ENCODE measurements around the gene PRXL2A. TPM values are rescaled to one million over a fixed set of nuclear protein-coding genes. Genes with fewer than 3 reads are reported as not detected.

PRXL2A gene
- total RNA-seq, 1 donor from 2014 or later = 29.9 TPM

DNA sequence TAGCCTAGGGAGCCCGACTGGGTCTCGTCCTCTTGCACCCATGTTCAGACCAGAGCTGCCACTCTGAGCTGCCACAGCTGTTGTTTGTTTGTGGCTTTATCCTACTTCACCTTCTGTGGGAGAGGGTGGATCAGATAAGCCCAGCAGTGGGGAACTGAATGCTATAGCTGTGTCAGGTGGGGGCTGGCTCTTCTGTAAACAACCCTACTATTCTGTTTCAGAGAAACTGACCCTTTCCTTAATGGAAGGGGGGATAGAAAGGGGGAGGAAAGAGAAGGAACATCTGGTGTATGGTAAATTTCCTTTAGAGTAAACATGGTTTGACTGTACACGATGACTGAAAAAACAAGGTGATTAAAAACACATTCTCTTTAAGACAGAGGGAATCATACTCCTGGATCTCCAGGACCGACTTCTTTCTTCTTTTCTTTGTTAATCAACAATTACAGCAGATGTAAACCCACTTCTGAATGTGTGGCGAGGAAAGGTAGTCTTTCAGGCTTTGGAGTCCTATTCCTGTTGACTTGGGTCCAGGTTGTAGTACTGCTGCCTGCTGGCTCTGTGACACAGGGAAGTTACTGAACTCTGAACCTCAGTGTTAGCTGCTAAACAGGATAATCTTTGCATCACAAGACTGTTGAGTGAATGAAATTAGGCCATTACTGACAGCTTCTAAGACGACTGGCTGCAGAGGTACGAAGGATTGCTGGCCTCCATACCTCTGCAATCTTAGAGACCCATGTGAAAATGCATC, 6.0 kb downstream of the PRXL2A start:
- no peaks in the 10 kb centered on the region for H3K36me3 ChIP-seq (ENCODE audit: insufficient read depth, low read length)
- H3K4me3 ChIP-seq (ENCODE audit: insufficient read depth, low read depth, low read length) = no peak overlapping the region
- H3K79me2 ChIP-seq (ENCODE audit: insufficient read depth, low read length) = no peaks in the 10 kb centered on the region
- Mint-ChIP-seq H3K36me3 (ENCODE audit: low read depth, unreplicated experiment) (peaks cover 5% of the 10 kb centered on the region), H3K4me1 (ENCODE audit: low read depth, unreplicated experiment) (peaks cover 29% of the 10 kb centered on the region), H3K27ac (ENCODE audit: unreplicated experiment) (no peak overlapping the region), H3K4me3 (ENCODE audit: unreplicated experiment) (no peak overlapping the region), H3K27me3 (ENCODE audit: low read depth, unreplicated experiment) (no peaks in the 10 kb centered on the region), H3K9me3 (ENCODE audit: unreplicated experiment) (no peaks in the 10 kb centered on the region)
- no peaks in the 10 kb centered on the region for H3K9me3 ChIP-seq (ENCODE audit: insufficient read depth, low read depth, low read length)
- TF ChIP-seq EZH2 (IDR thresholded peaks at IDR 0.05; ENCODE audit: insufficient read depth, low read length) = no peak
- no peak for TF ChIP-seq CTCF (IDR thresholded peaks at IDR 0.05; ENCODE audit: insufficient read depth, low read depth, low read length)
- no peak for DNase-seq (ENCODE audit: low read depth)
- H3K27ac ChIP-seq (ENCODE audit: low read depth, low read length) = no peak overlapping the region
- H3K4me1 ChIP-seq (ENCODE audit: insufficient read depth, low read length) = peaks cover 16% of the 10 kb centered on the region
- no peaks in the 10 kb centered on the region for H3K27me3 ChIP-seq (ENCODE audit: insufficient read depth, low read length)
- H4K20me1 ChIP-seq (ENCODE audit: insufficient read depth, low read length) = no peaks in the 10 kb centered on the region
- H2AFZ ChIP-seq (ENCODE audit: low read depth, low read length) = no peak overlapping the region
- no peak for FAIRE-seq
- no peak overlapping the region for H3K9ac ChIP-seq (ENCODE audit: low read length)
- peak overlapping the region; percentile 78 for H3K4me2 ChIP-seq (ENCODE audit: low read length)

GRCh38 chr10:80415734-80416478, 7.6 kb downstream of the PRXL2A start:
- Histone ChIP-seq H3K4me3 (ENCODE audit: insufficient read depth, low read depth, low read length) (no peak overlapping the region), H3K36me3 (ENCODE audit: insufficient read depth, low read length) (no peaks in the 10 kb centered on the region), H3K27me3 (ENCODE audit: insufficient read depth, low read length) (no peaks in the 10 kb centered on the region), H3K27ac (ENCODE audit: low read depth, low read length) (no peak overlapping the region), H3K4me2 (ENCODE audit: low read length) (no peak overlapping the region), H4K20me1 (ENCODE audit: insufficient read depth, low read length) (no peaks in the 10 kb centered on the region), H3K9me3 (ENCODE audit: insufficient read depth, low read depth, low read length) (no peaks in the 10 kb centered on the region), H2AFZ (ENCODE audit: low read depth, low read length) (no peak overlapping the region), H3K79me2 (ENCODE audit: insufficient read depth, low read length) (no peaks in the 10 kb centered on the region), H3K9ac (ENCODE audit: low read length) (no peak overlapping the region), H3K4me1 (ENCODE audit: insufficient read depth, low read length) (peaks cover 16% of the 10 kb centered on the region)
- H3K9me3 Mint-ChIP-seq (ENCODE audit: unreplicated experiment) = no peaks in the 10 kb centered on the region
- no peak for DNase-seq (ENCODE audit: low read depth)
- no peak for TF ChIP-seq EZH2 (IDR thresholded peaks at IDR 0.05; ENCODE audit: insufficient read depth, low read length)
- no peak for TF ChIP-seq CTCF (IDR thresholded peaks at IDR 0.05; ENCODE audit: insufficient read depth, low read depth, low read length)
- H3K4me1 Mint-ChIP-seq (ENCODE audit: low read depth, unreplicated experiment) = peaks cover 26% of the 10 kb centered on the region
- no peaks in the 10 kb centered on the region for H3K27me3 Mint-ChIP-seq (ENCODE audit: low read depth, unreplicated experiment)
- no peak overlapping the region for H3K27ac Mint-ChIP-seq (ENCODE audit: unreplicated experiment)
- no peak overlapping the region for H3K4me3 Mint-ChIP-seq (ENCODE audit: unreplicated experiment)
- FAIRE-seq = no peak
- H3K36me3 Mint-ChIP-seq (ENCODE audit: low read depth, unreplicated experiment) = peaks cover 5% of the 10 kb centered on the region
